MV-4-11 (cell line): ENCODE measurements around the gene RRP36.

Source experiments
- DNase-seq: peaks from one replicate; lab custom pipeline; 2025; lab: John Stamatoyannopoulos, UW

The RRP36 gene

DNA sequence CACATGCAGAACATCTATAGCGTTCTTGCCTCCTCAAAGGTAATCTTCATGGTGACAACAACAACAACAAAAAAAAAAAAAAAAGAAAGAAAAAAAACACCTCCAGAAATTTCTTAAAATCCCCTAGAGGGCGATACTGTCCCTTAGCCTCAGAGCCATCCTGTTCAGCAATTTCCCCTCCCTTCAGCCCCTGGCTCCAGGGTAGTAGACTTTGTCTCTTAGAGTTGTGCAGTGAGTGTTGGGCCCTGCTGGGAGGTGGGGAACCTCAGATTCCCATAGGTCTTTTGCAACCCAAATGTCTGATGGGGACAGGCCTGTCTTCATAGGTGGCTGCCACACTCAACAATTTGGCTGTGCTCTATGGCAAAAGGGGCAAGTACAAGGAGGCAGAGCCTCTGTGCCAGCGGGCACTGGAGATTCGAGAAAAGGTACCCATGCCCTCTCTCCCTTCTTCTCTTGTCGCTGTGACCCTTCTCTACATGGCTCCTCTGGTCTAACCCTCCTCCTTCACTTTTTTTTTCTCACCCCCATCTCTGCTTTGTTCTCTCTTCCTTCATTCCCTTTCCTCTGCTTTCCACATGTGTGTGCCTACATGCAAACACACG is 48.7 kb downstream of the RRP36 start:
- peak; percentile 40 for DNase-seq

DNA sequence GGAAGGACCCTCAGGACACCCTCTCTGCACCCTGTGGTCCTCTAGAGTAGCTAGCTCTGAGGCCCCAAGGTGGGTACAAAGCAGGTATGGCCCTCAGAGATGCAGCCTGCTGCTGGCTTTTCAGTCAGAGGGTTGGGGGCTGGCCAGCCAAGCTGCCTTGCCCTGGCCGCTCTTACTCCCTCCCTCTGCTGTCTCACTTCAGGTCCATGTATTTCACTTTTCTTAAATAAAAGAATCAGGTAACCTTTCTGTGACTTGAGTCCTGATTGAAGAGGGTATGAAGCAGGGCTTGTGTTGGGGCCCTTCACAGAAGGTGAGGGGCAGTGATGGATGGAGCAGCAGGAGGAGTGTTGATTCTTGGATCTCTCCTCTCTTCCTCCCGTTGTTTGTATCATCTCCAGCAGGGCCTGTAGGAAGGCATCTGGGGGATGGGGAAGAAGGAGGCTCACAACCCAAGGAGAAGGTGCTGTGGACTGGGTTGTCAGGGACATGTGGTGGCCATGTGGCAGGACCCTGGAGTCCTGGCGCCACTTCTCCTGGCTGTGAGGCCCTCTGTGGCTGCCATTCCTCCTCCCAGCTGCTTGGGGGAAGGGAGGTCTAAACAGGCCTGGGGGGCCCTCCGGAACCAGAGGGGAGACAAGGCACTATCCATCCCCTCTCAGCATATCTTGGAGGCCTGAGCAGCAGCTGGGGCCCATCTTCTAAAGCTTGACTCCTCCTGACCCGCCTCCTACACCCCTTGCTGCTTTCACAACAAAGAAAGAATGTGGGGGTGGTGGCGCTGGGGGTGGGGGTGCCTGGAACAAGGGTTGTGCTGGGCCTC is 53.6 kb downstream of the RRP36 start:
- DNase-seq: no peak

DNA sequence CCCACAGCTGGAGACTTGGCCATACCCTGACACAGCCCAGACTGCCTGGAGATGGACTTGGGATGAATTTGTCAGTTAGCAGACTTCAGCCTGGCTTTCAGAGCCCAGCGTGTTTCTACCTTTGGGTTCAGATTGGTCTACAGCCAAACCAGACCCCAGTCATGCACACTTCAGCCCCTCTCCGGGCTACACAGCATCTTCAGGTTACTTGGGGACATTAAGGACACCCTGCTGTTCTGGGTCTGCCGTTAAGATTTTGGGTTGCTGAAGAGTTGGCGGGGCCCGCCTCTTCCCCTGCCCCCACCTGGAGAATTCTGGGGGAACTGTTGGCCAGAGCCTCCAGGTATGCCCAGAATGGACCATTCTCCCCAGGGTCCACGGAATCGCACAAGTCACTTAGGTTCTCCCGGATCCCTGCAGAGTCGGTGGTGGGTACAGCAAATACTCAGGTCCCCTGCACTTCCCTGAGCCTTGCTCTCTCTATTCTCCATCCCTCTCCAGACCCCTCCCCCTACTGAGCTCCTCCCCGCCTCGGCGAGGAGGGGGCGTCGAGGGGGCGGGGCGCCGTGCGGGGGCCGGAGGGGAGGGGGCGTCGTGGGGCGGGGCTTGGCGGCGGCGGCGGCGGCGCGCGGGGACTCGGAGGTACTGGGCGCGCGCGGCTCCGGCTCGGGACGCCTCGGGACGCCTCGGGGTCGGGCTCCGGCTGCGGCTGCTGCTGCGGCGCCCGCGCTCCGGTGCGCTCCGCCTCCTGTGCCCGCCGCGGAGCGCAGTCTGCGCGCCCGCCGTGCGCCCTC is 54.4 kb downstream of the RRP36 start, which contains the start of gene PTK7:
Gene PTK7, plus strand, starts transcription at position 645 of the 794 bp plus-strand sequence. CDS start 175 bp downstream, outside the sequence.
- no peak for DNase-seq

DNA sequence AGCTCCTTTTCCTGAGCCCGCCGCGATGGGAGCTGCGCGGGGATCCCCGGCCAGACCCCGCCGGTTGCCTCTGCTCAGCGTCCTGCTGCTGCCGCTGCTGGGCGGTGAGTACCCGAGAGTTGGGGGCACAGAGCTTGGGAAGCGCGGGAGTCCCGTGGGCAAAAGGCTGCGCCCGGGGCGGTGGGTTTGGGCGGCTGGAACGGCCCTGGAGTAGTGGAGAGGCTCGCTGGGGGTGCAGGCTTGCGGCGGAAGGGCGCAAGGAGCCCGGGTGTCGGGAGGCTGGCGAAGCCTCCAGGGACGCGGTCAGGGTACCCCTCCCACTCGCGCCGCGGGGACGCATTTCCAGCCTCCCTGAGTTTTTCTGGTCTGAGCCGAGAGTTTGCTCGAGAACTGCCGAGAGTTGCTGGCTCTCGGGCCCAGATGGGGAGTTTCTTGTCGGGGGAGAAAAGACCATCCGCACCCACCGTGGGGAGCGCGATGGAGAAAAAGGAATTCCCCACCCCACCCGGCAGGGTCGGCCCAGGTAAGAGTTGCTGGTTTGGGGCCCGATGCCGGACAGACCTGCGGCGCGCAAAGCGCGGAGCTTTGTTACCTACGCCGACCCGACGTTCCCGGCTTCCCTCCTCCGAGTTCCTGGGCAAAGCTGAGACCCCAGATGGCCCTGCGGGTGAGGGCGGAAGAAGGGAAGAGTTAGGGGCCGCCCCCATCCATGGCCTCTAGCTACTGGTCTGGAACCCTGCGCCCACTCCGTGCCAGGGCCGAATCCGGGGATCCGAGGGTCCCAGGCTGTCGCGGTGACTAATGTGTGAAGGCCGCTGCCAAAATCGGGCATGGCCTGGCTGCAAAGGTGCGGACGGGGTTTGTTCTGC is 55.3 kb downstream of the RRP36 start:
- no peak for DNase-seq

DNA sequence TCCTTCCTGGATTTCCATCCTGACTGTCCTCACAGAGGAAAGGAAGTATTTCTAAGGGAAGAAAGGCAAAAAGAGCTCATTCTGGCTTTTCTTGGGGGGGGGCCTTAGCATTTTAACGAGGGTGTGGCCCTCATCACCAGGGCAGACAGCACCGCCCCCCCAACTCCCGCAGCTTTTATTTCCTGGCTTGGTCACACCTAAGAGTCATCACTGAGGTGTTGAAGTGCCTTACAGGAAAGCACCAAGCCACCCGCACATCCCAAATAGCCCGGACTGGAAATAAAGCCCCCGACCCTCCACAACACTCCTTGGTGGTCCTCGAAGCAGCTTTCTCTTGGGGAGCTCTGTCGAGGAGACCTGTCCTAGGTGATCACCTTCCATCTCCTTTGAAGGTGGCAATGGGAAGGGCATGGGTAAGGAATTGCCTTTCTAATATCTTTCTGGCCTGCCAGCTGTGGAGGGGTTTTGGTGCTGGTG is 55.9 kb downstream of the RRP36 start:
- no peak for DNase-seq

DNA sequence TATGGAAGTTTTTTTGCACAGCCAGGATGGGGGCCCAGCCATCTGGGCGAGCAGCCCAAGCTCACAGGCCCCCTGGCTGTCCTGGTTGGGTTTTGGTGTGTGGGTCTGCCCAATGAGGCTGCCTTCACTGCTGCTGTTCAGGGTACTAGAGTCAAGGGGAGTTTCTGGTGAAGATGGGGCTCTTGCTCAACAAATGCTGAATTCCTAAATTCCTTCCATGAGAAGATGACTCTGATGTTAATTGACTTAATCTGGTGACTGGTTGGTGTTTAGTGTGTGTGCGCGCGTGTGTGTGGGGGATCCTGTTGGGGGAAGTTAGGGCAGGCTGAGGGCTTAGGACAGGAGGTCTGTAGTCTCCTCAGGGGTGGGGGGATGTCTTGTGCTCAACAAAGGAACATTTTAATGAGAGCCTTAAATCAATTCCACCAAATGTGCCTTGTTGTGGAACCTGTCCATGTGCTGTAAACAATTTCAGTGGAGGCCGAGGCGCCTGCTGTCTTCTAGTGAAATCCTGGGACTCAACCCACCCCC is 56.6 kb downstream of the RRP36 start:
- no peak for DNase-seq

DNA sequence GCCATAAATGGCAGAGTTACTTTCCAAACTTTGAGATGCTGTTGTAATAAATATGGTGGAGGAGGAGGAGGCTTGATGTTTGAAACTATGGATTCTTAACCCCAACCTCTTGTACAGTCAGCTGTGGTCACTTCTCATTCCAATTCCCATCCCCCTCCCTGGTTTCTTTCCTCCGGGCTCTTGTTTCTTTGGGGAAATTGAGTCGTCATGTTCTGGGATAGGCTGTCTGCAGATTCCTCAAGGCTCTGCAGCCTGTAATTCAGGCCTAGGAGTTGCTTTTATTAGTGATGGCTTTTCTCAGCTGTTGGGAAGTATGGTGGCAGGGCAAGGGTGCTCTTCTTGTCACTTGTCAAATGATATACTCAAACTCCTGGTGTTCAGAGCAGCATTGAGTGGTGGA is 57.3 kb downstream of the RRP36 start:
- DNase-seq: no peak
